Gastrocnemius medialis (tissue), 4 donors: ENCODE measurements around the gene SFT2D1.

ENCODE experiments used
- POLR2A ChIP-seq, 2 donors: fragments of 450-650 bp; IDR thresholded peaks; one replicate each; pipeline ENCODE4 v1.6.1; 2017; ENCODE audit warnings: antibody characterized with exemption in 2 of 2, mild to moderate bottlenecking in 2 of 2, moderate library complexity in 2 of 2
- TF ChIP-seq, protein P1 (sequence below), 5 experiments: fragments of 450-650 bp in 3 of 5; fragments of 200-600 bp in 2 of 5; sonication (generic) in 2 of 5; IDR thresholded peaks in 4 of 5; conservative IDR thresholded peaks in 1 of 5; 1 replicate in 4 of 5; 2 replicates in 1 of 5; pipeline ENCODE4 v1.5.1; 2016 to 2019; ENCODE audit warnings: antibody characterized with exemption in 5 of 5, mild to moderate bottlenecking in 3 of 5, moderate library complexity in 3 of 5

DNA sequence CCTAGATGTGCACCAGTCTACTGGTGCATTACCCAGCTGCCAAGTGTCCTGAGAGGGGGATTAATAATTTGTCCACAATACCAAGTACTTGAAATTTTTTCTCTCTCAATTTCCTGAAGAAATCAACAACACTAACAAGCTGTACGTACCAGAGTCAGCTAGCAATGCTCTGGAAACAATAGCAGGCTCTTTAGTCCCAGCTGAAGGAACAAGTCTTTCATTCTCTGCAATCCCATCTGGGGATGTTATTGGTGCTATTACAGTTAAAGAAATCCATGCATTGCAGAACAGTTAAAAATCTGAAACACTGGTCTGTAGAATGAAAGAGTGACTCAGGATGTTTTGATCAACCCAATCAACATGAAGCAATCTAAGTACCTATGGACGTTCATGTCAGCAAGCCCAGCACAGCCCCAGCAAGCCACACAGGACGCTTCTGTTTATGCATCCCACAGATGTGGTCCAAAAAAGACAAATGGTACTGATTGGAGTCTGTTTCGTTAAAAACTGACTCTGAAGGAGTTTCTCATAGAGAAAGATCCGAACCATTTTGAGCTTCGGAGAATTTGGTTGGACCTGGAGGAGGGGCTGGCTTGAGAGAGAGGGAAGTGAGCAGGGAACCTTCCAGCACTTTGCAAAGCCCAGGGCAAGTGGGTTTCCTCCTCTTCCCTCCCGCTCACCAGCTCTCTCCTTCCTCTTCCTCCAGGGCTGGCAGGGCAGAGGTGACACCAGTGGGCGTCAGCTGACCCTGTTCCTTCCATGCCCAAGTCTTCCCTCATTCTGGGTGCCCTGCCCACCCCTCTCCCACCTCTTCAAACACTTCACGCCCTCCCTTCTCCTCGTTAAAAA lies 46.1 kb downstream of the SFT2D1 start:
- TF ChIP-seq, protein P1, sequence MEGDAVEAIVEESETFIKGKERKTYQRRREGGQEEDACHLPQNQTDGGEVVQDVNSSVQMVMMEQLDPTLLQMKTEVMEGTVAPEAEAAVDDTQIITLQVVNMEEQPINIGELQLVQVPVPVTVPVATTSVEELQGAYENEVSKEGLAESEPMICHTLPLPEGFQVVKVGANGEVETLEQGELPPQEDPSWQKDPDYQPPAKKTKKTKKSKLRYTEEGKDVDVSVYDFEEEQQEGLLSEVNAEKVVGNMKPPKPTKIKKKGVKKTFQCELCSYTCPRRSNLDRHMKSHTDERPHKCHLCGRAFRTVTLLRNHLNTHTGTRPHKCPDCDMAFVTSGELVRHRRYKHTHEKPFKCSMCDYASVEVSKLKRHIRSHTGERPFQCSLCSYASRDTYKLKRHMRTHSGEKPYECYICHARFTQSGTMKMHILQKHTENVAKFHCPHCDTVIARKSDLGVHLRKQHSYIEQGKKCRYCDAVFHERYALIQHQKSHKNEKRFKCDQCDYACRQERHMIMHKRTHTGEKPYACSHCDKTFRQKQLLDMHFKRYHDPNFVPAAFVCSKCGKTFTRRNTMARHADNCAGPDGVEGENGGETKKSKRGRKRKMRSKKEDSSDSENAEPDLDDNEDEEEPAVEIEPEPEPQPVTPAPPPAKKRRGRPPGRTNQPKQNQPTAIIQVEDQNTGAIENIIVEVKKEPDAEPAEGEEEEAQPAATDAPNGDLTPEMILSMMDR (IDR thresholded peaks at IDR 0.05 in 4 of 5, conservative IDR thresholded peaks at IDR 0.05 in 1 of 5), result no peak
- TF ChIP-seq POLR2A (IDR thresholded peaks at IDR 0.05), result no peak
